Epithelial cell of esophagus (primary cell): ENCODE results near the gene PPP1R1B.

ENCODE experiments used
- DNase-seq: peaks from one replicate; pipeline ENCODE4 v3.0.0; 2010; ENCODE audit warnings: low read depth
- H3K4me3 ChIP-seq: 2 replicates; pipeline ENCODE4 v1.5.1; 2011; ENCODE audit warnings: mild to moderate bottlenecking, low read length, control low read depth
- TF ChIP-seq, protein P1 (sequence below): IDR thresholded peaks from 2 replicates; pipeline ENCODE4 v1.5.1; 2011; ENCODE audit warnings: low read depth, mild to moderate bottlenecking, low read length, control low read depth, inconsistent platforms; ENCODE audit not compliant: insufficient read depth; ENCODE audit errors: missing control alignments

The PPP1R1B gene

GRCh38 chr17:39617100-39617445, 9.7 kb upstream of the PPP1R1B start:
- no peak overlapping the region for H3K4me3 ChIP-seq
- TF ChIP-seq, protein P1, sequence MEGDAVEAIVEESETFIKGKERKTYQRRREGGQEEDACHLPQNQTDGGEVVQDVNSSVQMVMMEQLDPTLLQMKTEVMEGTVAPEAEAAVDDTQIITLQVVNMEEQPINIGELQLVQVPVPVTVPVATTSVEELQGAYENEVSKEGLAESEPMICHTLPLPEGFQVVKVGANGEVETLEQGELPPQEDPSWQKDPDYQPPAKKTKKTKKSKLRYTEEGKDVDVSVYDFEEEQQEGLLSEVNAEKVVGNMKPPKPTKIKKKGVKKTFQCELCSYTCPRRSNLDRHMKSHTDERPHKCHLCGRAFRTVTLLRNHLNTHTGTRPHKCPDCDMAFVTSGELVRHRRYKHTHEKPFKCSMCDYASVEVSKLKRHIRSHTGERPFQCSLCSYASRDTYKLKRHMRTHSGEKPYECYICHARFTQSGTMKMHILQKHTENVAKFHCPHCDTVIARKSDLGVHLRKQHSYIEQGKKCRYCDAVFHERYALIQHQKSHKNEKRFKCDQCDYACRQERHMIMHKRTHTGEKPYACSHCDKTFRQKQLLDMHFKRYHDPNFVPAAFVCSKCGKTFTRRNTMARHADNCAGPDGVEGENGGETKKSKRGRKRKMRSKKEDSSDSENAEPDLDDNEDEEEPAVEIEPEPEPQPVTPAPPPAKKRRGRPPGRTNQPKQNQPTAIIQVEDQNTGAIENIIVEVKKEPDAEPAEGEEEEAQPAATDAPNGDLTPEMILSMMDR = no peak
- DNase-seq = no peak

DNA sequence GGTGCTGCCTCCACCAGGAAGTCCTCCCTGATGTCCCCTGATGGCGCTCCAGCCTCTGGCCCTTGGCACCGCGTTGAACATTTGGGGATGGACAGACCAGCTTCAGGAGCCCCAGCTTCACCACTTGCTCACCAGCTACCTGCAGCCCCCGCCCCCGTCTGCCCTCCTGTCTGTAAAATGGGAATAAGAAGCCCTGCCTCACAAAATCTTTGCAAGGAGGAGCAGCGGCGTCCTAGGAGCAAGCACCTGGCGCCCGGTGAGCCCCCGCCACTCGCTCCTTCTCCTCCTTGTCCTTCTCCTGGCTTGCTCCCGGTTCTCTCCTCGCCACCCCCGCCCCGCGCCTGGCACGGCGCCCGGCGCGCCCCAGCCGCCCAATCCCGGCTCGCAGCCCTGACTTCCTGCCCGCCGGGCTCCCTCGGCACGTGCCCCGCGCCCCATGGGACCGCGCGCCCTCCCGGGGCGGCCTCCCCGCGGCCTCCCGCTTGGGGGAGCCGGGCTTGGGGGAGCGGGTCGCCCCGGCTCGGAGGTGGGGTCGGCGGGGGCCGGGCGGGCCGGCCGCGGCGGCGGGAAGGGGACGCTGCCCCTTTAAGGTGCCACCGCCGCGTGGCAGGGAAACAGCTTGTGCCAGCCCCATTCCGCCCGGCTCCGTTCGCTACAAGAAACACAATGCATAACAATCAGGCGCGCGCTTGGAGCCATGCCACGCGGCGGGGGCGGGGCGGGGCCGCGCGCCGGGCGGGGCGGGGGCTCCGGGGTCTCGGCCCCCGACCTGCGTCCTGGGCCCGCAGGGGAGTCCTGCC, 9.1 kb upstream of the PPP1R1B start:
- DNase-seq = peak; percentile 74
- TF ChIP-seq, protein P1 = no peak
- peak overlapping the region; percentile 48 for H3K4me3 ChIP-seq

DNA sequence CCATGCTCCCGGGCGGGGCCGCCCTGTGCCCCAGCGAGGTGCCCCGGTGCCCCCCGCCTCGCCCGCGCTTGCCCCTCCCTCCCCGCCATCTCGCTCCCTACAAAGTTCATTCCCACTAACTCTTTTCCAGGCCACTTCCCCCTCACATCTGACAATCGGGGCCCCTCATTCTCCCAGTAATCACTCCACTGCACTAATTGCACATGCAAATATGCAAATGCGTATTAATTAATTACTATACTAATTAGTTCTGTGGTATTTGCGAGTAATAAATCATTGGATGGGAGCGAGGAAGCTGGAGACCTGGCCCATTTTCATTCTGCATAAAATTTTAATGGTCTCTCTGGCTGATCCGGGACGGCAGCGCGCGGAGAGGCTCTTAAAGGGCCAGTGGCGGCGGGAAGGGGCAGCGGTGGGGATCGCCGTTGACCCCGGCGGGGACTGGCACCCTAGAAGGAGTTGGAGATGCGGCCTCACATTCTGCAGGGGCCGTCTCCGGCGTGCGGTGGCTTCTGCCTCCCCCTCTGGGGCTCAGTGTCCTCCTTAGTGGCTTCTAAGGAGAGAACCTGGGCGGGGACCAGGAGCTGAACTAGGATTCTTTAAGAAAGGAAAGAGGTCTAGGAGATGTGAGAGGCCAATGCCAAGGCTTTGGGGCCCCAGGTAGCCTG, 8.4 kb upstream of the PPP1R1B start:
- no peak for DNase-seq
- peak overlapping the region; percentile 48 for H3K4me3 ChIP-seq
- TF ChIP-seq, protein P1 = no peak

DNA sequence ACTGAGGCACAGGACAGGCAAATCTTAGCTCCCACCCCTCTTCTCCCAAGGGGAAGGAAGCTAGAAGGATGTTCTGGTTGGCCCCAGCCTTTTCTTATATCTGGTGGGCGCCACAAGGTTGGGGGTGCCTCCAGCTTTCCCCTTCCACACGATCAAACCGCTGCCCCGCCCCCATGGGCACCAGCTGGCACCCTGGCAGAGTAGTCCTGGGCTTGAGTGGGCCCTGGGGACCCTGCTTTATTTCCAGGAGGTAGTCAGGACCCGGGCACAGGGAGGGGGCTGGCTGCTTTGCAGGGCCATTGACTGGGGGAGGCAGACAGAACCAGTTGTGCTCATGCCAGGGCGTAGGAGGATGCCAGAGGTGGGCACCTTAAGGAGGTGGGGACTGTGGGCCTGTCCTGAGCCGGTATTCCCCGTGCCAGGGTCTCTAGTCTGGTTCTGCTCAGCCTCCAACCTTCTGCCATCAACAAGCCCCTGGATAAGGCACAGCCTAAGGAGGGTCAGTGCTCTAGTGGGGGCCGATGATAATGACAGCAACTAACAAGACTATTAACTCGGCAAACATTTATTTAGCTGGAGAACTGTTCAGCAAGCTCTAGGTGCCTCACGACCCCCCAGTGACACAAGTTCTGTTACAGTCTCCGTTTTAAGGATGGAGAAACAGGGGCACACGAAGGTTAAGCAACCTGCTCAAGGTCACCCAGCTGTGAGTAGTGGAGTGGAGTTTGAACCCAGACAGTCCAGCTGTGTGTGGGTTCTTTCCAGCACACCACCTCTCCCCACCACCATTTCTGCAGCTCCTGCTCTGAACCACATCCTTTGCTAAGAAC, 7.6 kb upstream of the PPP1R1B start:
- DNase-seq = no peak
- TF ChIP-seq, protein P1 = no peak
- H3K4me3 ChIP-seq = no peak overlapping the region

DNA sequence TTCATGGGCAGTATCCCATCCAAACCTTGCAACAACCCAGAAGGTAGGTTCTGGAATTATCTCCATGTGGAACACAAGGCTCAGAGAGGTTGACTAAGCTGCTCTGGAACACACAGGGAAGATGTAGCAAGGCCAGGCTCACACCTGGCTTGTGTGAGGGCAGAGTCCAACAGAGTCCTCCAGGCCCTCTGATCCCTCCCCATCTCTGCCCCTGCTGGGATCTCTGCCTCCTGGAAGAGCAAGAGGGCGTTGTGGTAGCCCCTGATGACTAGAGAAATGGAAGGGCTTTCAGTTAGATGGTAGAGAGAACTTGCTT, 7.0 kb upstream of the PPP1R1B start:
- no peak overlapping the region for H3K4me3 ChIP-seq
- TF ChIP-seq, protein P1 = no peak
- no peak for DNase-seq

- H3K4me3 ChIP-seq = no peak overlapping the region
- peak; percentile 75 for DNase-seq
- TF ChIP-seq, protein P1 = peak; percentile 100
These were observed 5.0 kb upstream of the PPP1R1B start for GRCh38 chr17:39621523-39622379.
